Adipocyte (in vitro differentiated cells): ENCODE data around the gene WDR45B.

ENCODE experiments used
- DNase-seq: peaks from one replicate; pipeline ENCODE4 v3.0.0-alpha.2; 2015; ENCODE audit warnings: low read depth
- H3K27me3 ChIP-seq: replicated peaks from 2 replicates; pipeline ENCODE4 v1.7.0; 2013; ENCODE audit warnings: mild to moderate bottlenecking, low read length, moderate library complexity; ENCODE audit not compliant: control insufficient read depth, insufficient read depth
- H3K36me3 ChIP-seq: 2 replicates; pipeline ENCODE4 v1.7.0; 2013; ENCODE audit warnings: low read length, mild to moderate bottlenecking, moderate library complexity; ENCODE audit not compliant: control insufficient read depth, insufficient read depth, severe bottlenecking
- H3K4me1 ChIP-seq: 2 replicates; pipeline ENCODE4 v1.7.0; 2013; ENCODE audit warnings: mild to moderate bottlenecking, low read length, moderate library complexity; ENCODE audit not compliant: control insufficient read depth, insufficient read depth
- H3K4me3 ChIP-seq: 2 replicates; pipeline ENCODE4 v1.7.0; 2013; ENCODE audit warnings: mild to moderate bottlenecking, low read length, moderate library complexity
- H3K9ac ChIP-seq: 2 replicates; pipeline ENCODE4 v1.7.0; 2013; ENCODE audit warnings: mild to moderate bottlenecking, low read length, moderate library complexity
- H3K9me3 ChIP-seq: 2 replicates; pipeline ENCODE4 v1.7.0; 2013; ENCODE audit warnings: mild to moderate bottlenecking, low read length, moderate library complexity; ENCODE audit not compliant: control insufficient read depth

Gene WDR45B

DNA sequence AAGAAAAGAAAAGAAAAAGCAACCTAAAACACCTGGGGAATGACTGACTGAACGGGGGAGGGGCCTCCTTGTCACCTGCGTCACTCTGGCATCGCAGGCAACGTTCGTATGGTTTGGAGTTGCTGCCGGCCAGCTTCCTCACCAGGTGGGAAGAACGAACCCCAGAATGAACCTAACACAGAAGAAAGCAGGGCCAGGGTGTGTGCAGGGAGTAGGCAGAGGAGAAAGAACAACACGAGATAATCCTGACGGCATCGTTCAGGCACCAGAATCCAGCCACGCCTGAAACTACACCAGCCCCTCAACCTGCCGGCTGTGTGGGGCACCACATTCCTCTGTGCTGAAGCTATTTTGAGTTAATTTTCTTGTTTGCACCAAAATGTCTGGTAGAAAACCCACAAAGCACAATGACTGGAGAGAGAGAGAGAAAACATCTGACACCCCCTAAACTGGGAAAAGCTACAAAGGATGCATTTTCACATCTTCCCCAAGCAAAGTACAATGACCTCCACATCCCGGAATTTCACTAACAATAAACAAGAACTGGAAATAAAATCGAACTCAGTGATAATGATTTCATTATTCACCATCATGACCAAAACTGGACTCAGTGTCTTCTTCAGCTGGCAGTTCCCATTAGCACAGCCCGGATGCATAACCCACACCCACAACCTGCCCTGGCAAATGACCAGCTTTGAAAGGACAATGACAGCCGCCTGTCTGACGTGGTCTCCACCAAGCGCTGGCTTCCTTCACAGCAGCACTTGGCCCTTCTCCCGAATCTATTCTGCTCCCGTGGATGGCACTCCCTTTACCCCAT lies 26.6 kb upstream of the WDR45B start:
- no peaks in the 10 kb centered on the region for H3K9me3 ChIP-seq
- H3K9ac ChIP-seq: no peak overlapping the region
- H3K27me3 ChIP-seq: no peaks in the 10 kb centered on the region
- no peaks in the 10 kb centered on the region for H3K36me3 ChIP-seq
- no peak for DNase-seq
- H3K4me1 ChIP-seq: peaks cover 4% of the 10 kb centered on the region
- H3K4me3 ChIP-seq: no peak overlapping the region

DNA sequence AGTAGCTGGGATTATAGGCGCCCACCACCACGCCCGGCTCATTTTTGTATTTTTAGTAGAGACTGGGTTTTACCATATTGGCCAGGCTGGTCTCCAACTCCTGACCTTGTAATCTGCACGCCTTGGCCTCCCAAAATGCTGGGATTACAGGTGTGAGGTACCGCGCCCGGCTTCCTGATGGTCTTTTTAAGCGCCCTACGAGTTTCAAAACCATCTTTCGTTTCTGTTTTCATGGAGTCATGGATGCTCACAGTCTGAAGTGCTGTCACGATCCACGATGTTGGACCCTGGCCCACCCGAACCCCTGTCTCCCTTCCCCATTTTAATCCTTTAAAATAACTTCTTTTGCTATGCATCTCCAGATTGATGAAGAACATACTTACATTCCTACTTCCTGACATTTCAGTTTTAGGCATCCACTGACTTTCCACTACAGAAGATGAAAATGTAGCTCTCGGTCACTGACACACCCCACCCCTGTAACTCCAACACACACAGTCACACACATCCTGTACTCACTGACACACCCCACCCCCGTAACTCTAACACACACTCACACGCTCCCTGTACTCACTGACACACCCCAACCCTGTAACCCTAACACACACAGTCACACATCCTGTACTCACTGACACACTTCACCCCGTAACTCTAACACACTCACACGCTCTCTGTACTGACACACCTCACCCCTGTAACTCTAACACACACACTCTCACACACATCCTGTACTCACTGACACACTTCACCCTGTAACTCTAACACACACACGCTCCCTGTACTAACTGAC lies 22.6 kb upstream of the WDR45B start:
- Histone ChIP-seq H3K27me3 (no peaks in the 10 kb centered on the region), H3K4me1 (peaks cover 8% of the 10 kb centered on the region), H3K36me3 (no peaks in the 10 kb centered on the region), H3K4me3 (no peak overlapping the region), H3K9me3 (no peaks in the 10 kb centered on the region), H3K9ac (no peak overlapping the region)
- no peak for DNase-seq

DNA sequence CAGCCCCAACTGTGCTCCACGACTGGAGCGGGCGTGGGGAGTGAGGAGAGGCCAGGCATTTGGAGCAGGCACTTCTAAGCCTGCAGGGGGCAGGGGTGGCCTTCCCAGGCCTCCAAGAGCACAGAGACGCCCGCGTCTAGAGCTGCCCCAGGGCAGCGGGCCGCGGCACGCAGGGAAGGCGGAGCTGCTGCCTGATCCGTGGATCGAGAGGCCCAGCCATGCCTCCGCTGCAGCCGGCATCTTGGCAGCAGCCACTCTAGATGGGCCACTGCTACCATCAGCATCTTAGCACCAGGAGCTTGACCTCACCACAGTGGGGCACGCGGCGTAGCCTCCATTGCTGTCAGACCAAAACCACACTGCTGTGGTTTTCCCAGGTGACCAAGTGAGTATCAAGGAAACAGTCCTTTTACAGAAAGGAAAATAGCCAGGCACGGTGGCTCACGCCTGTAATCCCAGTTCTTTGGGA lies 20.4 kb upstream of the WDR45B start:
- Histone ChIP-seq H3K4me1 (peaks cover 8% of the 10 kb centered on the region), H3K36me3 (no peaks in the 10 kb centered on the region), H3K27me3 (no peaks in the 10 kb centered on the region), H3K4me3 (no peak overlapping the region), H3K9me3 (no peaks in the 10 kb centered on the region), H3K9ac (peak overlapping the region; percentile 41)
- DNase-seq: peak; percentile 44

DNA sequence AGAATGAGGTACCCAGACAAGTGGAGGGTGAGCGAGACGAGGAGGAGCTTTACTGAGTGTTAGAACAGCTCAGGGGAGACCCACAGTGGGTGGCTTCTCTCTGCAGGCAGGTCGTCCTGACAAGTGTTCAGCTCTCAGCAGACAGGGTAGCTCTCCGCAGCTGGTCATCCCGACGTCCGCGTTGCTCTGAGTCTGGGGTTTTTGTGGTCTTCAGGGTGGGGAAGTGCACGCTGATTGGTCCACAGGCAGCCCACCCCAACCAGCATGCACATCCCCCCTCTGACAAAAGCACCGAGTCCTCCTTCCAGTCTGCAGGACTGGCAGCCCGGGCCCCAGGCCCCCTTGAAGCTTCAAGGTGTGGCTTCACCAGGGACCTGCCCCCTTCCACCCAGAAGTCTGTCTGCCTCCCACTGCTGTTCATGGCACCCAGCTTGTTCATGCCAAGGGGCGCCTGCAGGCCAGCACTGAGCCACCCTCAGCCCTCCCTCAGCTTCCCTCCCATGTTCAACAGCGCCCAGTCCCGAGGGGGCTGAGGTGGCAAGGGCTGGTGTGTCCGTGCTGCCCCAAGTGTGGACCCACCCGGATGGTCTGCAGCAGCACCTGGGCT lies 19.9 kb upstream of the WDR45B start:
- no peaks in the 10 kb centered on the region for H3K36me3 ChIP-seq
- no peak for DNase-seq

DNA sequence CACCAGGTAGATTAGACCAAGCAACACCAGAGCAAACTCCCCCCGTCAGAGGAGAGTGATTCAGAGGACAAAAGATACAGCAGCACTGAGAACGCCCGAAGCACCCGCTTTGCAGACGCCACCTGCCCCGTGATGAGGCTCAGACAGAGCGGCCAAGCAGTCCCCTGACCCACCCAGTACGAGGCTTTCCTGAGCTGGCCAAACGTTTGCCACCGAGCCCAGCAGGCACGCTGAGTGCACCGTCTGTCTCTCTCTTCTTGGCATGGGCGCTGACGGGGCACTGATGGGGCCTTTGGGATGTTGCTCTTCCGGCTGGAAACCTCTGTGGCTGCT lies 19.4 kb upstream of the WDR45B start:
- no peaks in the 10 kb centered on the region for H3K36me3 ChIP-seq
- H3K9ac ChIP-seq: no peak overlapping the region
- H3K27me3 ChIP-seq: no peaks in the 10 kb centered on the region
- no peak for DNase-seq
- H3K4me1 ChIP-seq: peaks cover 8% of the 10 kb centered on the region
- no peak overlapping the region for H3K4me3 ChIP-seq
- H3K9me3 ChIP-seq: no peaks in the 10 kb centered on the region

More for the DNA sequence above, 19.9 kb upstream of the WDR45B start:
- H3K9ac ChIP-seq: no peak overlapping the region
- no peaks in the 10 kb centered on the region for H3K27me3 ChIP-seq
- no peak overlapping the region for H3K4me3 ChIP-seq
- H3K9me3 ChIP-seq: no peaks in the 10 kb centered on the region
- H3K4me1 ChIP-seq: peaks cover 8% of the 10 kb centered on the region

DNA sequence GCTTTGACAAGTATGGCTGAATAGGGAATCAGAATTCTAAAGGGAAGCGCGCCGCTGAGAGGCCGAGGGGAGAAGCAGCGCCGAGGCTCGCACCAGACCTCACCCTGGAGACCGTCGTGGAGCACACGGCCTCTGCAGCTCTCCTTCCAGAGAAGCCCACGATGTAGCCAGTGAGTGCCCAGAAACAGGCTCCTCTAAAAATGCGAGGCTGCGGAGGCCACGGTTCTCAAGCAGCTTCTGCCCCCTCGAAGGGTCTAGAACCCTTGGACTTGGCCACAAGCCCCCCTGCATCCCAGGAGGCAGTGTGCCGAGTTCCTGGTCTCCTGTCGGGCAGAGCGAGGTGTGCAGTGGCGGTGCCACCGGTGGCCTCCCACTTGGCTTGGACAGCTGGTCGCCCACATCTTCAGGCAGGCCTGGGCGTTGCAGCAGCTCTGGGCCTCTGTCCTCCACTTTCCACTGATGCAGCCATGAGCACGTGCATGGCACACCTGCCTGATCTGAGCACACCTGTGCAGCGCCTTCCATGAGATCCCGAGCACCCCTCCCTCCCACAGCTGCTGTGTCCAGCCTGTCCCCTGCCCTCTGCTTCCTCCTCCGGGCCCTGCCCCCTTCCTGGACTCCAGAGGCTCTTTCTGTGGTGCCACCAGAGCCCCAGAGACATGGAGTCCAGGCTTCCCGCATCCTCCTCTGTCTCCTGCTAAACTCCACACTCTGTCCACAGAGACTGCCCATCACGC lies 18.9 kb upstream of the WDR45B start:
- H3K27me3 ChIP-seq: no peaks in the 10 kb centered on the region
- H3K4me3 ChIP-seq: no peak overlapping the region
- no peaks in the 10 kb centered on the region for H3K9me3 ChIP-seq
- H3K4me1 ChIP-seq: peaks cover 8% of the 10 kb centered on the region
- no peaks in the 10 kb centered on the region for H3K36me3 ChIP-seq
- DNase-seq: no peak
- H3K9ac ChIP-seq: no peak overlapping the region

DNA sequence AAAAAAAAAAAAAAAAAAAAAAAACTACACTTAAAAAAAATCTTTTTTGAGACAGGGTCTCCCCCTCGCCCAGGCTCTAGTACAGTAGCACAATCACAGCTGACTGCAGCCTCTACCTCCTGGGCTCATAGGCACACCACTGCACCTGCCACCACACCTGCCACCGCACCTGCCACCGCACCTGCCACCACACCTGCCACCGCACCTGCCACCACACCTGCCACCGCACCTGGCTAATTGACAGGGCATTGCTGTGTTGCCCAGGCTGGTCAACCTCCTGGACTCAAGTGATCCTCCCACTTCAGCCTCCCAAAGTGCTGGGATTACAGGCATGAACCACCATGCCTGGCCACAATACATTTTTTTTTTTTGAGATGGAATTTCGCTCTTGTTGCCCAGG lies 17.6 kb upstream of the WDR45B start:
- no peak overlapping the region for H3K4me3 ChIP-seq
- DNase-seq: no peak

DNA sequence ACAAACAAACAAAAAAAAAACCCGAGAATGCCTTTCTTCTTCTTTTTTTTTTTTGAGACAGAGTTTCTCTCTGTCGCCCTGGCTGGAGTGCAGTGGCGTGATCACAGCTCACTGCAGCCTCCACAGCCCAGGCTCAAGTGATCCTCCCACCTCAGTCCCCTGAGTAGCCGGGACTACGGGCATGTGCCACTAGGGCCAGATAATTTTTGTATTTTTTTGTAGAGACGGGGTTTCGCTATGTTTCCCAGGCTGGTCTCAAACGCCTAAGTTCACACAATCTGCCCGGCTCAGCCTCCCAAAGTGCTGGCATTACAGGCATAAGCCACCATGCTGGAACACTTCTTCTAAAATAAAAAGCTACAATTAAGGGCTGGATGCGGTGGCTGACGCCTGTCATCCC lies 17.0 kb upstream of the WDR45B start:
- Histone ChIP-seq H3K4me1 (peaks cover 8% of the 10 kb centered on the region), H3K36me3 (no peaks in the 10 kb centered on the region), H3K4me3 (no peak overlapping the region), H3K9ac (no peak overlapping the region), H3K27me3 (no peaks in the 10 kb centered on the region), H3K9me3 (no peaks in the 10 kb centered on the region)
- DNase-seq: no peak

More for the DNA sequence above, 17.6 kb upstream of the WDR45B start:
- Histone ChIP-seq H3K4me1 (peaks cover 8% of the 10 kb centered on the region), H3K36me3 (no peaks in the 10 kb centered on the region), H3K27me3 (no peaks in the 10 kb centered on the region), H3K9ac (no peak overlapping the region), H3K9me3 (no peaks in the 10 kb centered on the region)

DNA sequence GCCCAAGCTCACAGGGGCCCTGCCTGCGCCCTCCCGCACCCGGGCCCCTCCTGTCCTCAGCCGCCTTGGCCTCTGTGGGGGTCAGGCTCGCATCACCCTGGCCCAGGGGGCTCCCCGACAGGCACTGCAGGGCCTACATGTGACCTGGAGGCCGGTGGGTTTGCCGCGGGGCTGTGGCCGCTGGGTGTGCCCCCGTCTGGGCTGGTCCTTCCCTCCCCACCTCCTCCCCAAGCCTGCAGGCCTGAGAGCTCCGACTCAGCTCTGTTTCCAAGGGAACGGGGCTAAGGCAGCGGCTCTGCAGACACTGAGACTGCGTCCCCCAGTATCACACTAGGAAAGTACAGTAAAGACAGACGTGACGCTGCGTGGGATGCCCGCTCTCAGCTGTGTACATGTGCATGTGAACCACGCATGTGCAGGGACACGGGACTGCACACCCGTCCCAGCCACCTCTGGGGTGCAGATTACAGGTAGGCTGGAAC lies 16.5 kb upstream of the WDR45B start:
- H3K36me3 ChIP-seq: no peaks in the 10 kb centered on the region
- no peak for DNase-seq
- H3K9ac ChIP-seq: no peak overlapping the region
- H3K27me3 ChIP-seq: no peaks in the 10 kb centered on the region
- no peaks in the 10 kb centered on the region for H3K9me3 ChIP-seq
- peaks cover 3% of the 10 kb centered on the region for H3K4me1 ChIP-seq
- no peak overlapping the region for H3K4me3 ChIP-seq

DNA sequence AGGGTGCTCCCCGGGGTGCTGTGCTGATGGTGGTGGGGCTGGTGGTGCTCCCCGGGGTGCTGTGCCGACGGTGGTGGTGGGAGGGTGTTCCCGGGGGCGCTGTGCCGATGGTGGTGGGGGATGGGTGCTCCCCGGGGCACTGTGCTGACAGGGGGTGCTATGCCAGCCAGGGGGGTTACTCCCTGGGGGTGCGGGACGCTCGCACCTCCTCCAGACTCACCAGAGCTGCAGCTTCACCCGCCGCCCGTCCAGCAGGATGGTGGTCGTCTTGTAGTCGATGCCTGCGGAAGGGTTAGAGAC lies 16.0 kb upstream of the WDR45B start:
- peaks cover 2% of the 10 kb centered on the region for H3K36me3 ChIP-seq

More for the DNA sequence above, 16.0 kb upstream of the WDR45B start:
- no peaks in the 10 kb centered on the region for H3K9me3 ChIP-seq
- no peaks in the 10 kb centered on the region for H3K4me1 ChIP-seq
- DNase-seq: no peak
- H3K27me3 ChIP-seq: no peaks in the 10 kb centered on the region
- H3K4me3 ChIP-seq: no peak overlapping the region
- no peak overlapping the region for H3K9ac ChIP-seq
